Small intestine (tissue), 7 donors: ENCODE measurements around the gene TLR7. TPM values are rescaled to one million over a fixed set of nuclear protein-coding genes. Genes with fewer than 3 reads are reported as not detected.
A peak's percentile ranks its signal among the peaks of the same experiment; 100 is the strongest.

Experiments
- DNase-seq, 2 donors: peaks; one replicate each; pipeline versions ENCODE4 v3.0.0 to v3.0.0-alpha.2; 2013
- FAIRE-seq: peaks from 2 replicates; lab custom pipeline; 2012; peaks lifted over from hg19 to GRCh38; lab: Jason Lieb, UNC
- H3K27ac ChIP-seq, 3 donors: one replicate each; pipeline ENCODE4 v1.5.1; 2013; ENCODE audit warnings: low read length in 2 of 3, mild to moderate bottlenecking in 2 of 3, control low read depth in 1 of 3, inconsistent platforms in 1 of 3, low read depth in 1 of 3, moderate library complexity in 1 of 3
- H3K27me3 ChIP-seq, 3 donors: one replicate each; pipeline ENCODE4 v1.6.1; 2013; ENCODE audit warnings: low read length in 3 of 3, inconsistent platforms in 1 of 3; ENCODE audit not compliant: control insufficient read depth in 3 of 3, insufficient read depth in 3 of 3
- H3K36me3 ChIP-seq, 3 donors: one replicate each; pipeline ENCODE4 v1.6.1; 2013; ENCODE audit warnings: low read length in 3 of 3, inconsistent platforms in 1 of 3, low read depth in 1 of 3, mild to moderate bottlenecking in 1 of 3, moderate library complexity in 1 of 3; ENCODE audit not compliant: control insufficient read depth in 3 of 3, insufficient read depth in 2 of 3
- H3K4me1 ChIP-seq, 3 donors: one replicate each; pipeline ENCODE4 v1.6.1; 2013; ENCODE audit warnings: low read length in 2 of 3, inconsistent platforms in 1 of 3, low read depth in 1 of 3, mild to moderate bottlenecking in 1 of 3, moderate library complexity in 1 of 3; ENCODE audit not compliant: control insufficient read depth in 3 of 3, insufficient read depth in 2 of 3
- H3K4me3 ChIP-seq, 3 donors: one replicate each; pipeline ENCODE4 v1.5.1; 2013; ENCODE audit warnings: low read length in 3 of 3, control low read depth in 1 of 3, inconsistent platforms in 1 of 3, low read depth in 1 of 3, mild to moderate bottlenecking in 1 of 3, moderate library complexity in 1 of 3
- H3K9me3 ChIP-seq, 2 donors: one replicate each; pipeline ENCODE4 v1.6.1; 2013; ENCODE audit warnings: low read depth in 1 of 2, low read length in 1 of 2; ENCODE audit not compliant: control insufficient read depth in 2 of 2, insufficient read depth in 1 of 2
- WGBS, 3 donors: extraction: QIAGEN DNeasy Blood & Tissue Kit; methylation state at CpG; one replicate each; pipeline ENCODE4 v1.1.7; 2013; 5-methylcytosine and 5-hydroxymethylcytosine counted together
- polyA plus RNA-seq, 4 donors: library from polyadenylated mRNA; stranded (reverse) in 3 of 4; unstranded in 1 of 4; fragments of 200-250 nt in 3 of 4; fragments of 120-200 nt in 1 of 4; gene quantifications; one replicate each; pipeline versions ENCODE4 v1.2.1 to v1.2.3, GENCODE V29; 2013
- donor health status: healthy with polysubstance abuse.
- donor health status: control.
- donor health status: control.
- donor health status: Bipolar disorder and iron deficiency.
- donor health status: healthy.

TLR7 gene
- polyA plus RNA-seq, 4 donors: 0.09 to 1.4 (median 0.27) TPM; not detected in 1

GRCh38 chrX:12892716-12893115 lies 25.8 kb downstream of the TLR7 start:
- no peak for DNase-seq
- Histone ChIP-seq H3K27me3 (no peaks in the 10 kb centered on the region), H3K4me1 (no peaks in the 10 kb centered on the region), H3K27ac (no peak overlapping the region), H3K4me3 (no peak overlapping the region), H3K9me3 (no peaks in the 10 kb centered on the region), H3K36me3 (no peaks in the 10 kb centered on the region)
- no peak for FAIRE-seq
- 76 to 86% (median 81%) methylated on average over 2 of the region's 2 CpGs for WGBS, 3 donors

- DNase-seq: peak; percentile 27 to 55
- WGBS, 3 donors: 48 to 52% (median 51%) methylated on average over 12 of the region's 12 CpGs
Measured at GRCh38 chrX:12894074-12895030, 27.5 kb downstream of the TLR7 start.

GRCh38 chrX:12895866-12896265 lies 29.0 kb downstream of the TLR7 start:
- DNase-seq: no peak
- 51 to 63% (median 59%) methylated on average over 2 of the region's 2 CpGs for WGBS, 3 donors
- FAIRE-seq: no peak
- Histone ChIP-seq H3K4me3 (no peak overlapping the region), H3K9me3 (no peaks in the 10 kb centered on the region), H3K4me1 (no peaks in the 10 kb centered on the region), H3K27ac (no peak overlapping the region), H3K27me3 (no peaks in the 10 kb centered on the region), H3K36me3 (no peaks in the 10 kb centered on the region)

More at GRCh38 chrX:12894074-12895030, 27.5 kb downstream of the TLR7 start:
- Histone ChIP-seq H3K27ac (no peak overlapping the region), H3K4me1 (no peaks in the 10 kb centered on the region), H3K4me3 (no peak overlapping the region), H3K27me3 (no peaks in the 10 kb centered on the region), H3K36me3 (no peaks in the 10 kb centered on the region), H3K9me3 (no peaks in the 10 kb centered on the region)
- FAIRE-seq: no peak

GRCh38 chrX:12896935-12897334 lies 30.1 kb downstream of the TLR7 start:
- Histone ChIP-seq H3K9me3 (no peaks in the 10 kb centered on the region), H3K27me3 (no peaks in the 10 kb centered on the region), H3K27ac (no peak overlapping the region), H3K36me3 (no peaks in the 10 kb centered on the region), H3K4me3 (no peak overlapping the region), H3K4me1 (no peaks in the 10 kb centered on the region)
- FAIRE-seq (no peak), DNase-seq (no peak)
- WGBS, 3 donors: 68 to 88% (median 85%) methylated on average over 4 of the region's 4 CpGs

- H3K4me1 ChIP-seq: no peaks in the 10 kb centered on the region
- no peak overlapping the region for H3K4me3 ChIP-seq
- no peak for FAIRE-seq
- no peak for DNase-seq
- no peak overlapping the region for H3K27ac ChIP-seq
- H3K27me3 ChIP-seq: no peaks in the 10 kb centered on the region
- no peaks in the 10 kb centered on the region for H3K36me3 ChIP-seq
- H3K9me3 ChIP-seq: no peaks in the 10 kb centered on the region
- 80 to 90% (median 80%) methylated on average over 5 of the region's 5 CpGs for WGBS, 3 donors
Measured at GRCh38 chrX:12898073-12898472, 31.2 kb downstream of the TLR7 start.

- no peak for FAIRE-seq
Measured at GRCh38 chrX:12899506-12899905, 32.6 kb downstream of the TLR7 start.

GRCh38 chrX:12901486-12901885 lies 34.6 kb downstream of the TLR7 start:
- Histone ChIP-seq H3K27ac (no peak overlapping the region), H3K36me3 (no peaks in the 10 kb centered on the region), H3K4me3 (no peak overlapping the region), H3K27me3 (no peaks in the 10 kb centered on the region), H3K4me1 (no peaks in the 10 kb centered on the region), H3K9me3 (no peaks in the 10 kb centered on the region)
- 12 to 21% (median 14%) methylated on average over 10 of the region's 10 CpGs for WGBS, 3 donors
- DNase-seq (peak; percentile 53 to 57), FAIRE-seq (no peak)

More at GRCh38 chrX:12899506-12899905, 32.6 kb downstream of the TLR7 start:
- Histone ChIP-seq H3K27me3 (no peaks in the 10 kb centered on the region), H3K9me3 (no peaks in the 10 kb centered on the region), H3K4me3 (no peak overlapping the region), H3K4me1 (no peaks in the 10 kb centered on the region), H3K27ac (no peak overlapping the region), H3K36me3 (no peaks in the 10 kb centered on the region)
- no peak for DNase-seq
- 58 to 68% (median 64%) methylated on average over 7 of the region's 7 CpGs for WGBS, 3 donors

- Histone ChIP-seq H3K36me3 (no peaks in the 10 kb centered on the region), H3K27ac (peak overlapping the region in 1 of 3 donors; percentile 8), H3K27me3 (no peaks in the 10 kb centered on the region), H3K4me1 (no peaks in the 10 kb centered on the region), H3K4me3 (no peak overlapping the region), H3K9me3 (no peaks in the 10 kb centered on the region)
- FAIRE-seq (no peak), DNase-seq (no peak)
- WGBS, 3 donors: 57 to 85% (median 81%) methylated on average over 8 of the region's 8 CpGs
Measured at GRCh38 chrX:12903646-12904045, 36.8 kb downstream of the TLR7 start.
